Liver (tissue), 3 donors: Measurements from ENCODE around the gene NEURL1.

Source experiments
- CTCF ChIP-seq: fragments of 150-350 bp; IDR thresholded peaks from 2 replicates; pipeline ENCODE4 v1.5.1; 2017; ENCODE audit warnings: improper control_type of control experiment, low read depth, low read length; ENCODE audit not compliant: missing input control
- EGR1 ChIP-seq, 2 donors: IDR thresholded peaks; 2 replicates each; pipeline ENCODE4 v1.6.1; 2016 to 2018; ENCODE audit warnings: antibody characterized with exemption in 2 of 2, low read depth in 2 of 2
- GABPA ChIP-seq, 2 donors: IDR thresholded peaks in 1 of 2; conservative IDR thresholded peaks in 1 of 2; 2 replicates each; pipeline ENCODE4 v1.6.1; 2016; ENCODE audit warnings: antibody characterized with exemption in 2 of 2, mild to moderate bottlenecking in 1 of 2, moderate library complexity in 1 of 2
- HNF4G ChIP-seq: IDR thresholded peaks from 2 replicates; pipeline ENCODE4 v1.6.1; 2016; ENCODE audit warnings: antibody characterized with exemption
- JUND ChIP-seq, 2 donors: IDR thresholded peaks; 2 replicates each; pipeline ENCODE4 v1.6.1; 2016; ENCODE audit warnings: antibody characterized with exemption in 2 of 2
- NR2F2 ChIP-seq: IDR thresholded peaks from 2 replicates; pipeline ENCODE4 v1.6.1; 2016; ENCODE audit warnings: antibody characterized with exemption
- RAD21 ChIP-seq, 2 donors: IDR thresholded peaks; 2 replicates each; pipeline ENCODE4 v1.6.1; 2016; ENCODE audit warnings: antibody characterized with exemption in 2 of 2, mild to moderate bottlenecking in 2 of 2
- RXRA ChIP-seq, 2 donors: IDR thresholded peaks; 2 replicates each; pipeline ENCODE4 v1.6.1; 2017 to 2018; ENCODE audit warnings: antibody characterized with exemption in 2 of 2, mild to moderate bottlenecking in 1 of 2
- SP1 ChIP-seq: IDR thresholded peaks from 2 replicates; pipeline ENCODE4 v1.6.1; 2018; ENCODE audit warnings: antibody characterized with exemption, mild to moderate bottlenecking
- TAF1 ChIP-seq: conservative IDR thresholded peaks from 2 replicates; pipeline ENCODE4 v1.6.1; 2016; ENCODE audit warnings: antibody characterized with exemption, mild to moderate bottlenecking
- TF ChIP-seq, protein P1 (sequence below): IDR thresholded peaks from 2 replicates; pipeline ENCODE4 v1.6.1; 2016; ENCODE audit warnings: antibody characterized with exemption, mild to moderate bottlenecking
- TF ChIP-seq, protein P2 (sequence below): IDR thresholded peaks from 2 replicates; pipeline ENCODE4 v1.6.1; 2016; ENCODE audit warnings: antibody characterized with exemption
- TF ChIP-seq, protein P3 (sequence below): IDR thresholded peaks from 2 replicates; pipeline ENCODE4 v1.6.1; 2016; ENCODE audit warnings: antibody characterized with exemption
- donor health status: healthy.
- donor health status: healthy.

DNA sequence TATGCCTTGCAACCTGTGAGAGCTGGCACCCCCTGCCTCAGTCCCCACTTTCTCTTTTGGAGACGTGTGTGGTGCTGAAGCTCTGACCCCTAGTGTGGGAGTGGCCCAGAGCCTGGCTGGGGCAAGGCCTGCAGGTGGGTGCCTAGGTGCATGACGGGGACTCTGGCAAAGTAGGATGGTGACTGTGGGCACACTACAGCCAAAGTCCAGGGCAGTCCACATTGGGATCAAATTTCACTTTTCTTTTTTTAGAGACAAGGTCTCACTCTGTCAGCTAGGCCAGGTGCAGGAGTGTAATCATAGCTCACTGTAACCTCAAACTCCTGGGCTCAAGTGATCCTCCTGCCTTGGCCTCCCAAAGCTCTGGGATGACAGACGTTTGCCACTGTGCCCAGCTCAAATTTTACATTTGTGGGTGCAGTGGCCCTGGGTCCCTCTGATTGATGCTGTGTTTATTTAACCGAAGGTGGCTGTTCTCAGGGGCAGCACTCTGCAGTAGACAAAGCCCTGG, 52.3 kb downstream of the NEURL1 start:
- TF ChIP-seq, protein P1, sequence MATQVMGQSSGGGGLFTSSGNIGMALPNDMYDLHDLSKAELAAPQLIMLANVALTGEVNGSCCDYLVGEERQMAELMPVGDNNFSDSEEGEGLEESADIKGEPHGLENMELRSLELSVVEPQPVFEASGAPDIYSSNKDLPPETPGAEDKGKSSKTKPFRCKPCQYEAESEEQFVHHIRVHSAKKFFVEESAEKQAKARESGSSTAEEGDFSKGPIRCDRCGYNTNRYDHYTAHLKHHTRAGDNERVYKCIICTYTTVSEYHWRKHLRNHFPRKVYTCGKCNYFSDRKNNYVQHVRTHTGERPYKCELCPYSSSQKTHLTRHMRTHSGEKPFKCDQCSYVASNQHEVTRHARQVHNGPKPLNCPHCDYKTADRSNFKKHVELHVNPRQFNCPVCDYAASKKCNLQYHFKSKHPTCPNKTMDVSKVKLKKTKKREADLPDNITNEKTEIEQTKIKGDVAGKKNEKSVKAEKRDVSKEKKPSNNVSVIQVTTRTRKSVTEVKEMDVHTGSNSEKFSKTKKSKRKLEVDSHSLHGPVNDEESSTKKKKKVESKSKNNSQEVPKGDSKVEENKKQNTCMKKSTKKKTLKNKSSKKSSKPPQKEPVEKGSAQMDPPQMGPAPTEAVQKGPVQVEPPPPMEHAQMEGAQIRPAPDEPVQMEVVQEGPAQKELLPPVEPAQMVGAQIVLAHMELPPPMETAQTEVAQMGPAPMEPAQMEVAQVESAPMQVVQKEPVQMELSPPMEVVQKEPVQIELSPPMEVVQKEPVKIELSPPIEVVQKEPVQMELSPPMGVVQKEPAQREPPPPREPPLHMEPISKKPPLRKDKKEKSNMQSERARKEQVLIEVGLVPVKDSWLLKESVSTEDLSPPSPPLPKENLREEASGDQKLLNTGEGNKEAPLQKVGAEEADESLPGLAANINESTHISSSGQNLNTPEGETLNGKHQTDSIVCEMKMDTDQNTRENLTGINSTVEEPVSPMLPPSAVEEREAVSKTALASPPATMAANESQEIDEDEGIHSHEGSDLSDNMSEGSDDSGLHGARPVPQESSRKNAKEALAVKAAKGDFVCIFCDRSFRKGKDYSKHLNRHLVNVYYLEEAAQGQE = peak; percentile 66
- no peak for TF ChIP-seq EGR1 (IDR thresholded peaks at IDR 0.05; ENCODE audit: low read depth in 2 of 2)
- TF ChIP-seq CTCF = no peak
- TF ChIP-seq, protein P2, sequence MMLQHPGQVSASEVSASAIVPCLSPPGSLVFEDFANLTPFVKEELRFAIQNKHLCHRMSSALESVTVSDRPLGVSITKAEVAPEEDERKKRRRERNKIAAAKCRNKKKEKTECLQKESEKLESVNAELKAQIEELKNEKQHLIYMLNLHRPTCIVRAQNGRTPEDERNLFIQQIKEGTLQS = no peak
- TF ChIP-seq TAF1 = no peak
- TF ChIP-seq, protein P3, sequence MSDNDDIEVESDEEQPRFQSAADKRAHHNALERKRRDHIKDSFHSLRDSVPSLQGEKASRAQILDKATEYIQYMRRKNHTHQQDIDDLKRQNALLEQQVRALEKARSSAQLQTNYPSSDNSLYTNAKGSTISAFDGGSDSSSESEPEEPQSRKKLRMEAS = no peak
- TF ChIP-seq JUND (IDR thresholded peaks at IDR 0.05) = no peak
- peak in 1 of 2 donors; percentile 27 for TF ChIP-seq RAD21 (IDR thresholded peaks at IDR 0.05)
- peak; percentile 96 for TF ChIP-seq SP1
- TF ChIP-seq NR2F2 = no peak
- no peak for TF ChIP-seq GABPA (IDR thresholded peaks at IDR 0.05 in 1 of 2, conservative IDR thresholded peaks at IDR 0.05 in 1 of 2)
- TF ChIP-seq RXRA (IDR thresholded peaks at IDR 0.05) = peak; percentile 73 to 88
- peak; percentile 71 for TF ChIP-seq HNF4G
